HCT116 (cell line): ENCODE measurements around the gene KYNU. TPM values are rescaled to one million over a fixed set of nuclear protein-coding genes. Genes with fewer than 3 reads are reported as not detected.

Experiments used
- ATAC-seq: fragments of 200-7000 bp; cut with Tn5 transposase; 2 replicates; pipeline ENCODE4 v1.9.1; 2020; ENCODE audit warnings: mild to moderate bottlenecking, moderate library complexity
- BruUV-seq: library from RNA; stranded (reverse); fragments of 400-500 nt; replicated peaks from 2 replicates; lab custom pipeline; 2021; lab: Mats Ljungman, UMichigan
- CTCF ChIA-PET: fragments of 300-600 bp; sonication (Branson Sonifier 250); formaldehyde crosslinking; loops from one replicate; lab custom pipeline; 2021; ENCODE audit warnings: antibody characterized with exemption; lab: Charles Lee
- POLR2A ChIA-PET: fragments of 300-600, 350-600 bp; sonication (Branson Sonifier 250); formaldehyde crosslinking; loops from one replicate; lab custom pipeline; 2021; ENCODE audit warnings: antibody characterized with exemption; lab: Charles Lee
- RAD21 ChIA-PET, 2 experiments: fragments of 300-600 bp; sonication (Branson Sonifier 250); formaldehyde crosslinking; loops; one replicate each; lab custom pipeline; 2023; ENCODE audit warnings: low total read pairs in 2 of 2; ENCODE audit not compliant: uncharacterized antibody in 2 of 2, unreplicated experiment in 2 of 2, low non-redundant PET in 1 of 2; lab: Charles Lee
- DNase-seq: peaks from one replicate; pipeline ENCODE4 v3.0.0-alpha.2; 2010; ENCODE audit warnings: low read depth, low spot score
- H2AFZ ChIP-seq: fragments of 200-600 bp; shearing (Covaris generic), sonication (generic); 2 replicates; pipeline ENCODE4 v1.6.1; 2017; ENCODE audit warnings: low read depth, mixed run types, mixed read lengths, antibody characterized with exemption, low read length; ENCODE audit not compliant: poor library complexity, severe bottlenecking
- H3K27ac ChIP-seq: 2 replicates; pipeline ENCODE4 v1.5.1; 2012; ENCODE audit warnings: low read depth, low read length
- H3K27me3 ChIP-seq: fragments of 200-600 bp; sonication (generic); 2 replicates; pipeline ENCODE4 v1.6.1; 2016; ENCODE audit warnings: mixed run types, low read length, mixed read lengths; ENCODE audit not compliant: insufficient read depth
- H3K36me3 ChIP-seq, 2 experiments: fragments of 200-500 bp in 1 of 2; fragments of 200-600 bp in 1 of 2; sonication (Bioruptor generic) in 1 of 2; sonication (generic) in 1 of 2; 2 replicates each; pipeline versions ENCODE4 v1.5.1 to v1.6.1; 2014 to 2016; ENCODE audit warnings: low read length in 2 of 2, inconsistent platforms in 1 of 2, mixed read lengths in 1 of 2, mixed run types in 1 of 2; ENCODE audit not compliant: insufficient read depth in 2 of 2, control insufficient read depth in 1 of 2
- H3K4me1 ChIP-seq, 2 experiments: fragments of 200-600 bp in 1 of 2; sonication (generic) in 1 of 2; 2 replicates each; pipeline versions ENCODE4 v1.5.1 to v1.6.1; 2012 to 2017; ENCODE audit warnings: low read length in 2 of 2, inconsistent platforms in 1 of 2, mild to moderate bottlenecking in 1 of 2, mixed read lengths in 1 of 2, mixed run types in 1 of 2, moderate library complexity in 1 of 2; ENCODE audit not compliant: insufficient read depth in 2 of 2, control insufficient read depth in 1 of 2
- H3K4me2 ChIP-seq: fragments of 200-600 bp; sonication (generic); 2 replicates; pipeline ENCODE4 v1.6.1; 2017; ENCODE audit warnings: mixed run types, low read length, mixed read lengths
- H3K4me3 ChIP-seq, 2 experiments: fragments of 200-600 bp in 1 of 2; sonication (generic) in 1 of 2; replicated peaks in 1 of 2; 2 replicates each; pipeline ENCODE4 v1.5.1; 2011 to 2016; ENCODE audit warnings: low read length in 2 of 2, control low read depth in 1 of 2, low read depth in 1 of 2, mild to moderate bottlenecking in 1 of 2, mixed read lengths in 1 of 2, mixed run types in 1 of 2
- H3K79me2 ChIP-seq: fragments of 200-600 bp; sonication (generic); 2 replicates; pipeline ENCODE4 v1.6.1; 2017; ENCODE audit warnings: mild to moderate bottlenecking, mixed run types, low read length, moderate library complexity, mixed read lengths; ENCODE audit not compliant: insufficient read depth
- H3K9ac ChIP-seq: fragments of 200-600 bp; sonication (generic); 2 replicates; pipeline ENCODE4 v1.6.1; 2016; ENCODE audit warnings: low read length, mixed read lengths
- H3K9me2 ChIP-seq: fragments of 200-600 bp; sonication (generic), shearing (Covaris generic); 2 replicates; pipeline ENCODE4 v1.6.1; 2017; ENCODE audit warnings: mixed run types, mild to moderate bottlenecking, moderate library complexity; ENCODE audit not compliant: insufficient read depth
- H3K9me3 ChIP-seq, 2 experiments: fragments of 200-500 bp in 1 of 2; fragments of 200-600 bp in 1 of 2; sonication (Bioruptor generic) in 1 of 2; sonication (generic) in 1 of 2; 2 replicates each; pipeline ENCODE4 v1.6.1; 2014 to 2017; ENCODE audit warnings: low read length in 2 of 2, mixed read lengths in 2 of 2, inconsistent platforms in 1 of 2, low read depth in 1 of 2, mild to moderate bottlenecking in 1 of 2, mixed run types in 1 of 2, moderate library complexity in 1 of 2; ENCODE audit not compliant: control insufficient read depth in 1 of 2, insufficient read depth in 1 of 2
- H4K20me1 ChIP-seq: fragments of 200-600 bp; sonication (generic), shearing (Covaris generic); 2 replicates; pipeline ENCODE4 v1.6.1; 2017; ENCODE audit warnings: mixed run types, mild to moderate bottlenecking, moderate library complexity; ENCODE audit not compliant: insufficient read depth
- CBX3 ChIP-seq: IDR thresholded peaks from 2 replicates; pipeline ENCODE4 v1.6.1; 2012; ENCODE audit warnings: low read depth
- CEBPB ChIP-seq: IDR thresholded peaks from 2 replicates; pipeline ENCODE4 v1.6.1; 2012; ENCODE audit warnings: low read depth
- ELF1 ChIP-seq: IDR thresholded peaks from 2 replicates; pipeline ENCODE4 v1.6.1; 2012; ENCODE audit warnings: low read depth, borderline replicate concordance
- EZH2phosphoT487 ChIP-seq: fragments of 200-600 bp; IDR thresholded peaks from 2 replicates; pipeline ENCODE4 v1.6.1; 2018; ENCODE audit warnings: antibody characterized with exemption, borderline replicate concordance
- FOSL1 ChIP-seq: IDR thresholded peaks from 2 replicates; pipeline ENCODE4 v1.6.1; 2012; ENCODE audit warnings: low read depth
- JUND ChIP-seq: IDR thresholded peaks from 2 replicates; pipeline ENCODE4 v1.6.1; 2012
- POLR2AphosphoS5 ChIP-seq: IDR thresholded peaks from 2 replicates; pipeline ENCODE4 v1.6.1; 2011; ENCODE audit warnings: mild to moderate bottlenecking, low read depth, low read length, moderate library complexity
- RAD21 ChIP-seq: IDR thresholded peaks from 2 replicates; pipeline ENCODE4 v1.6.1; 2012; ENCODE audit warnings: low read depth, mild to moderate bottlenecking
- SIN3A ChIP-seq: IDR thresholded peaks from 2 replicates; pipeline ENCODE4 v1.6.1; 2012; ENCODE audit warnings: low read depth
- TCF7L2 ChIP-seq: IDR thresholded peaks from 2 replicates; pipeline ENCODE4 v1.7.0; 2011; ENCODE audit warnings: borderline replicate concordance, inconsistent platforms; ENCODE audit not compliant: insufficient read depth, insufficient read length; ENCODE audit errors: extremely low read depth
- YY1 ChIP-seq: IDR thresholded peaks from 2 replicates; pipeline ENCODE4 v1.6.1; 2011; ENCODE audit warnings: low read length, low read depth, moderate library complexity, mild to moderate bottlenecking; ENCODE audit not compliant: insufficient replicate concordance; ENCODE audit errors: extremely low read depth
- ZFX ChIP-seq: fragments of 450-650 bp; IDR thresholded peaks from 2 replicates; pipeline ENCODE4 v1.6.1; 2017
- ZNF274 ChIP-seq: fragments of 200-500 bp; sonication (Bioruptor generic); IDR thresholded peaks from 2 replicates; pipeline ENCODE4 v1.6.1; 2014; ENCODE audit warnings: mild to moderate bottlenecking, low read depth, low read length, inconsistent platforms
- intact Hi-C: fragments of 100-400 bp; cut with micrococcal nuclease; formaldehyde crosslinking; loops from 2 replicates; pipeline ENCODE4 v1.10.0; 2022
- total RNA-seq: library from RNA; stranded (reverse); gene quantifications from one replicate; pipeline ENCODE4 v1.2.1, GENCODE V29; 2021; ENCODE audit not compliant: unreplicated experiment
- TF ChIP-seq, protein P1 (sequence below): IDR thresholded peaks from 2 replicates; pipeline ENCODE4 v1.6.1; 2012; ENCODE audit warnings: low read depth
- TF ChIP-seq, protein P2 (sequence below): IDR thresholded peaks from 2 replicates; pipeline ENCODE4 v1.6.1; 2012
- TF ChIP-seq, protein P3 (sequence below), 3 experiments: fragments of 200-600 bp in 1 of 3; sonication (generic) in 1 of 3; IDR thresholded peaks in 2 of 3; conservative IDR thresholded peaks in 1 of 3; 2 replicates each; pipeline ENCODE4 v1.5.1; 2012 to 2017; ENCODE audit warnings: low read depth in 2 of 3, low read length in 2 of 3, antibody characterized with exemption in 1 of 3, borderline replicate concordance in 1 of 3, control low read depth in 1 of 3, mild to moderate bottlenecking in 1 of 3, mixed read lengths in 1 of 3, mixed run types in 1 of 3, moderate library complexity in 1 of 3; ENCODE audit not compliant: insufficient read depth in 1 of 3
- TF ChIP-seq, protein P4 (sequence below): IDR thresholded peaks from 2 replicates; pipeline ENCODE4 v1.6.1; 2011; ENCODE audit warnings: mild to moderate bottlenecking, low read length, moderate library complexity; ENCODE audit not compliant: insufficient replicate concordance; ENCODE audit errors: extremely low read depth

The KYNU gene
- total RNA-seq, 1 experiment from 2014 or later = 0.22 TPM

DNA sequence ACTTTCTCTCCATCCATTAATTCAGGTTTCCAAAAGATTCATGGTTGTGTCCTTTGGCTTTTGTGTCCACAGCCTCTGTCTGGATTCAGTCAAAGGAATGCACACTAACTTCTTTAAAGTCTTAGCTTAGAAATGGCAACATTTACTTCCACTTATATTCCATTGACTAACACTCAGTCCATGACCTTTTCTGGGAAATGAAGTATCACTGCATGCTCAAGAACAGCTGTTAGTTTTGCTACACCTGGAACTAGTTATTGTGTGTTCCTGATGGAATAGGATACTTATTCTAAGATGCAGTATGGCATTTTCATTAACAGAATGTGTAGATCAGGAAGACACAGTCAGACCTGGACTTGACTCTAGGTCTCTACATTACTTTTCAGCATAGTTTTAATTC lies 88.8 kb downstream of the KYNU start:
- ChIA-PET RAD21 (no interaction called here), CTCF (no interaction called here), POLR2A (no interaction called here)
- no peaks in the 10 kb centered on the region for H3K79me2 ChIP-seq
- no peaks in the 10 kb centered on the region for H3K36me3 ChIP-seq
- no peaks in the 10 kb centered on the region for H4K20me1 ChIP-seq
- H3K9ac ChIP-seq = no peak overlapping the region
- no peak overlapping the region for H3K4me3 ChIP-seq
- no peaks in the 10 kb centered on the region for H3K4me1 ChIP-seq
- no peak for ATAC-seq
- TF ChIP-seq, protein P1, sequence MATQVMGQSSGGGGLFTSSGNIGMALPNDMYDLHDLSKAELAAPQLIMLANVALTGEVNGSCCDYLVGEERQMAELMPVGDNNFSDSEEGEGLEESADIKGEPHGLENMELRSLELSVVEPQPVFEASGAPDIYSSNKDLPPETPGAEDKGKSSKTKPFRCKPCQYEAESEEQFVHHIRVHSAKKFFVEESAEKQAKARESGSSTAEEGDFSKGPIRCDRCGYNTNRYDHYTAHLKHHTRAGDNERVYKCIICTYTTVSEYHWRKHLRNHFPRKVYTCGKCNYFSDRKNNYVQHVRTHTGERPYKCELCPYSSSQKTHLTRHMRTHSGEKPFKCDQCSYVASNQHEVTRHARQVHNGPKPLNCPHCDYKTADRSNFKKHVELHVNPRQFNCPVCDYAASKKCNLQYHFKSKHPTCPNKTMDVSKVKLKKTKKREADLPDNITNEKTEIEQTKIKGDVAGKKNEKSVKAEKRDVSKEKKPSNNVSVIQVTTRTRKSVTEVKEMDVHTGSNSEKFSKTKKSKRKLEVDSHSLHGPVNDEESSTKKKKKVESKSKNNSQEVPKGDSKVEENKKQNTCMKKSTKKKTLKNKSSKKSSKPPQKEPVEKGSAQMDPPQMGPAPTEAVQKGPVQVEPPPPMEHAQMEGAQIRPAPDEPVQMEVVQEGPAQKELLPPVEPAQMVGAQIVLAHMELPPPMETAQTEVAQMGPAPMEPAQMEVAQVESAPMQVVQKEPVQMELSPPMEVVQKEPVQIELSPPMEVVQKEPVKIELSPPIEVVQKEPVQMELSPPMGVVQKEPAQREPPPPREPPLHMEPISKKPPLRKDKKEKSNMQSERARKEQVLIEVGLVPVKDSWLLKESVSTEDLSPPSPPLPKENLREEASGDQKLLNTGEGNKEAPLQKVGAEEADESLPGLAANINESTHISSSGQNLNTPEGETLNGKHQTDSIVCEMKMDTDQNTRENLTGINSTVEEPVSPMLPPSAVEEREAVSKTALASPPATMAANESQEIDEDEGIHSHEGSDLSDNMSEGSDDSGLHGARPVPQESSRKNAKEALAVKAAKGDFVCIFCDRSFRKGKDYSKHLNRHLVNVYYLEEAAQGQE = no peak
- TF ChIP-seq, protein P2, sequence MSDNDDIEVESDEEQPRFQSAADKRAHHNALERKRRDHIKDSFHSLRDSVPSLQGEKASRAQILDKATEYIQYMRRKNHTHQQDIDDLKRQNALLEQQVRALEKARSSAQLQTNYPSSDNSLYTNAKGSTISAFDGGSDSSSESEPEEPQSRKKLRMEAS = no peak
- no peak for TF ChIP-seq CBX3
- TF ChIP-seq, protein P3, sequence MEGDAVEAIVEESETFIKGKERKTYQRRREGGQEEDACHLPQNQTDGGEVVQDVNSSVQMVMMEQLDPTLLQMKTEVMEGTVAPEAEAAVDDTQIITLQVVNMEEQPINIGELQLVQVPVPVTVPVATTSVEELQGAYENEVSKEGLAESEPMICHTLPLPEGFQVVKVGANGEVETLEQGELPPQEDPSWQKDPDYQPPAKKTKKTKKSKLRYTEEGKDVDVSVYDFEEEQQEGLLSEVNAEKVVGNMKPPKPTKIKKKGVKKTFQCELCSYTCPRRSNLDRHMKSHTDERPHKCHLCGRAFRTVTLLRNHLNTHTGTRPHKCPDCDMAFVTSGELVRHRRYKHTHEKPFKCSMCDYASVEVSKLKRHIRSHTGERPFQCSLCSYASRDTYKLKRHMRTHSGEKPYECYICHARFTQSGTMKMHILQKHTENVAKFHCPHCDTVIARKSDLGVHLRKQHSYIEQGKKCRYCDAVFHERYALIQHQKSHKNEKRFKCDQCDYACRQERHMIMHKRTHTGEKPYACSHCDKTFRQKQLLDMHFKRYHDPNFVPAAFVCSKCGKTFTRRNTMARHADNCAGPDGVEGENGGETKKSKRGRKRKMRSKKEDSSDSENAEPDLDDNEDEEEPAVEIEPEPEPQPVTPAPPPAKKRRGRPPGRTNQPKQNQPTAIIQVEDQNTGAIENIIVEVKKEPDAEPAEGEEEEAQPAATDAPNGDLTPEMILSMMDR (IDR thresholded peaks at IDR 0.05 in 2 of 3, conservative IDR thresholded peaks at IDR 0.05 in 1 of 3; ENCODE audit: borderline replicate concordance in 1 of 3, insufficient read depth in 1 of 3, low read depth in 2 of 3, low read length in 2 of 3) = no peak
- no peak for TF ChIP-seq JUND
- no peak for TF ChIP-seq FOSL1
- TF ChIP-seq POLR2AphosphoS5 = no peak
- TF ChIP-seq, protein P4, sequence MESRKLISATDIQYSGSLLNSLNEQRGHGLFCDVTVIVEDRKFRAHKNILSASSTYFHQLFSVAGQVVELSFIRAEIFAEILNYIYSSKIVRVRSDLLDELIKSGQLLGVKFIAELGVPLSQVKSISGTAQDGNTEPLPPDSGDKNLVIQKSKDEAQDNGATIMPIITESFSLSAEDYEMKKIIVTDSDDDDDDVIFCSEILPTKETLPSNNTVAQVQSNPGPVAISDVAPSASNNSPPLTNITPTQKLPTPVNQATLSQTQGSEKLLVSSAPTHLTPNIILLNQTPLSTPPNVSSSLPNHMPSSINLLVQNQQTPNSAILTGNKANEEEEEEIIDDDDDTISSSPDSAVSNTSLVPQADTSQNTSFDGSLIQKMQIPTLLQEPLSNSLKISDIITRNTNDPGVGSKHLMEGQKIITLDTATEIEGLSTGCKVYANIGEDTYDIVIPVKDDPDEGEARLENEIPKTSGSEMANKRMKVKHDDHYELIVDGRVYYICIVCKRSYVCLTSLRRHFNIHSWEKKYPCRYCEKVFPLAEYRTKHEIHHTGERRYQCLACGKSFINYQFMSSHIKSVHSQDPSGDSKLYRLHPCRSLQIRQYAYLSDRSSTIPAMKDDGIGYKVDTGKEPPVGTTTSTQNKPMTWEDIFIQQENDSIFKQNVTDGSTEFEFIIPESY = no peak
- TF ChIP-seq CEBPB = no peak
- no peak for TF ChIP-seq EZH2phosphoT487
- TF ChIP-seq ELF1 = no peak
- TF ChIP-seq TCF7L2 = no peak
- no peak for TF ChIP-seq ZNF274
- no peak for TF ChIP-seq YY1
- no peak for TF ChIP-seq SIN3A
- no peak for TF ChIP-seq RAD21
- TF ChIP-seq ZFX = no peak
- intact Hi-C loops = no loop called here
- H2AFZ ChIP-seq = no peak overlapping the region
- no peak overlapping the region for H3K4me2 ChIP-seq
- no peaks in the 10 kb centered on the region for H3K27me3 ChIP-seq
- H3K9me2 ChIP-seq = no peaks in the 10 kb centered on the region; the same call in 1 of the 2 replicates
- DNase-seq = no peak
- no TSS peak for BruUV-seq
- no peak overlapping the region for H3K27ac ChIP-seq
- no peaks in the 10 kb centered on the region for H3K9me3 ChIP-seq
